Hematopoietic multipotent progenitor cell treated with erythropoietin and hydrocortisone succinate and interleukin-3 and kit ligand, for 17 days (in vitro differentiated cells): ENCODE data around the gene BFAR.
"Not testable (repeated sequence)": the region's sequence is repeated elsewhere in the genome, so short reads cannot be mapped to it uniquely, and the experiment has no call there.

Source experiments
- DNase-seq: peaks from one replicate; pipeline ENCODE4 v3.0.0-alpha.2; 2015; ENCODE audit warnings: low spot score

The BFAR gene

GRCh38 chr16:14635395-14636165, 2.8 kb downstream of the BFAR start:
- DNase-seq = no peak

- DNase-seq = not testable (repeated sequence)
Measured at GRCh38 chr16:14636179-14636950, 3.6 kb downstream of the BFAR start.

GRCh38 chr16:14636951-14637240, 4.1 kb downstream of the BFAR start:
- not testable (repeated sequence) for DNase-seq

GRCh38 chr16:14640538-14640937, 7.8 kb downstream of the BFAR start:
- no peak for DNase-seq

GRCh38 chr16:14641206-14641605, 8.5 kb downstream of the BFAR start:
- DNase-seq = no peak

GRCh38 chr16:14641926-14642325, 9.2 kb downstream of the BFAR start:
- DNase-seq = no peak

GRCh38 chr16:14649816-14650215, 17.1 kb downstream of the BFAR start:
- DNase-seq = no peak

- DNase-seq = no peak
Measured at GRCh38 chr16:14650629-14651028, 17.9 kb downstream of the BFAR start.

GRCh38 chr16:14652726-14653125, 20.0 kb downstream of the BFAR start:
- DNase-seq = no peak

GRCh38 chr16:14658063-14658462, 25.3 kb downstream of the BFAR start:
- no peak for DNase-seq

GRCh38 chr16:14667347-14668266, 34.9 kb downstream of the BFAR start:
- no peak for DNase-seq

GRCh38 chr16:14668556-14669223, 35.9 kb downstream of the BFAR start:
- DNase-seq = no peak

- no peak for DNase-seq
Measured at GRCh38 chr16:14669776-14670175, 37.0 kb downstream of the BFAR start.

GRCh38 chr16:14672403-14672971, 39.7 kb downstream of the BFAR start:
- DNase-seq = no peak

- DNase-seq = no peak
Measured at GRCh38 chr16:14676633-14677032, 43.9 kb downstream of the BFAR start.

GRCh38 chr16:14677627-14678026, 44.9 kb downstream of the BFAR start:
- no peak for DNase-seq

GRCh38 chr16:14678748-14679497, 46.2 kb downstream of the BFAR start:
- DNase-seq = no peak

GRCh38 chr16:14680396-14680795, 47.6 kb downstream of the BFAR start:
- DNase-seq = not testable (repeated sequence)

- DNase-seq = no peak
Measured at GRCh38 chr16:14681115-14681514, 48.4 kb downstream of the BFAR start.

- no peak for DNase-seq
Measured at GRCh38 chr16:14682121-14682520, 49.4 kb downstream of the BFAR start.
